Measurements from ENCODE around the gene BATF3.
"Not testable (repeated sequence)": the region's sequence is repeated elsewhere in the genome, so short reads cannot be mapped to it uniquely, and the experiment has no call there.

The BATF3 gene

DNA sequence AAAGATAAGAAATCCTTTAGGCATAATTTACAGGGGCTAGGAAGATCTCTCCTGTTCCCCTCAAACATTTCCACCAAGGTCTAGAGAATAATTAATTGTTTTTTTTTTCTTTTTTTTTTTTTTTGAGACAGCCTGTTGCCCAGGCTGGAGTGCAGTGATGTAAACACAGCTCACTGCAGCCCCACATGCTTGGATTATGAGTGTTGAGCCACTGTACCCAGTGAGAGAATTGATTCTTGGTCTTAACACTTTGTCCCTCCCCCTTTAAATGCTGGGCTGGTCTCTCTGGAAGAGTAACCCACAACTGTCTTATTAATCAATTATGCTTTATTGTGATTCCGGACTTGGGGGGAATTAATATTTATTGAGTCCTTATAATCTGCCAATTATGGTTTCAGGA, 57.7 kb downstream of the BATF3 start:
- H3K9me2 ChIP-seq (ENCODE audit: low read depth, low read length), result no peaks in the 10 kb centered on the region
- no peak overlapping the region for H3K4me3 ChIP-seq (ENCODE audit: low read depth, low read length, poor library complexity, severe bottlenecking)
- no peaks in the 10 kb centered on the region for H3K36me3 ChIP-seq (ENCODE audit: insufficient read depth, low read length)
- H3F3A ChIP-seq (ENCODE audit: insufficient read depth, low read length), result no peaks in the 10 kb centered on the region
- H4K20me1 ChIP-seq (ENCODE audit: insufficient read depth, low read length), result no peaks in the 10 kb centered on the region
- no peaks in the 10 kb centered on the region for H3K9me3 ChIP-seq (ENCODE audit: low read length)
- no peaks in the 10 kb centered on the region for H3K79me2 ChIP-seq (ENCODE audit: insufficient read depth, low read length)
- no peak overlapping the region for H3K9ac ChIP-seq (ENCODE audit: low read length)
- no peaks in the 10 kb centered on the region for H3K4me1 ChIP-seq (ENCODE audit: insufficient read depth, low read length, severe bottlenecking)
- peaks cover 9% of the 10 kb centered on the region; the same call in 1 of the 2 replicates for H3K27me3 ChIP-seq (ENCODE audit: insufficient read depth, low read length)
- TF ChIP-seq, protein P1, sequence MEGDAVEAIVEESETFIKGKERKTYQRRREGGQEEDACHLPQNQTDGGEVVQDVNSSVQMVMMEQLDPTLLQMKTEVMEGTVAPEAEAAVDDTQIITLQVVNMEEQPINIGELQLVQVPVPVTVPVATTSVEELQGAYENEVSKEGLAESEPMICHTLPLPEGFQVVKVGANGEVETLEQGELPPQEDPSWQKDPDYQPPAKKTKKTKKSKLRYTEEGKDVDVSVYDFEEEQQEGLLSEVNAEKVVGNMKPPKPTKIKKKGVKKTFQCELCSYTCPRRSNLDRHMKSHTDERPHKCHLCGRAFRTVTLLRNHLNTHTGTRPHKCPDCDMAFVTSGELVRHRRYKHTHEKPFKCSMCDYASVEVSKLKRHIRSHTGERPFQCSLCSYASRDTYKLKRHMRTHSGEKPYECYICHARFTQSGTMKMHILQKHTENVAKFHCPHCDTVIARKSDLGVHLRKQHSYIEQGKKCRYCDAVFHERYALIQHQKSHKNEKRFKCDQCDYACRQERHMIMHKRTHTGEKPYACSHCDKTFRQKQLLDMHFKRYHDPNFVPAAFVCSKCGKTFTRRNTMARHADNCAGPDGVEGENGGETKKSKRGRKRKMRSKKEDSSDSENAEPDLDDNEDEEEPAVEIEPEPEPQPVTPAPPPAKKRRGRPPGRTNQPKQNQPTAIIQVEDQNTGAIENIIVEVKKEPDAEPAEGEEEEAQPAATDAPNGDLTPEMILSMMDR (IDR thresholded peaks at IDR 0.05; ENCODE audit: low read length), result no peak
- no peak for TF ChIP-seq EZH2 (IDR thresholded peaks at IDR 0.05; ENCODE audit: borderline replicate concordance, low read length)
- no peak overlapping the region for H2AFZ ChIP-seq (ENCODE audit: low read length)
- H3K4me2 ChIP-seq (ENCODE audit: low read length), result no peak overlapping the region
- no peak overlapping the region for H3K27ac ChIP-seq (ENCODE audit: low read depth, low read length, poor library complexity, severe bottlenecking)

DNA sequence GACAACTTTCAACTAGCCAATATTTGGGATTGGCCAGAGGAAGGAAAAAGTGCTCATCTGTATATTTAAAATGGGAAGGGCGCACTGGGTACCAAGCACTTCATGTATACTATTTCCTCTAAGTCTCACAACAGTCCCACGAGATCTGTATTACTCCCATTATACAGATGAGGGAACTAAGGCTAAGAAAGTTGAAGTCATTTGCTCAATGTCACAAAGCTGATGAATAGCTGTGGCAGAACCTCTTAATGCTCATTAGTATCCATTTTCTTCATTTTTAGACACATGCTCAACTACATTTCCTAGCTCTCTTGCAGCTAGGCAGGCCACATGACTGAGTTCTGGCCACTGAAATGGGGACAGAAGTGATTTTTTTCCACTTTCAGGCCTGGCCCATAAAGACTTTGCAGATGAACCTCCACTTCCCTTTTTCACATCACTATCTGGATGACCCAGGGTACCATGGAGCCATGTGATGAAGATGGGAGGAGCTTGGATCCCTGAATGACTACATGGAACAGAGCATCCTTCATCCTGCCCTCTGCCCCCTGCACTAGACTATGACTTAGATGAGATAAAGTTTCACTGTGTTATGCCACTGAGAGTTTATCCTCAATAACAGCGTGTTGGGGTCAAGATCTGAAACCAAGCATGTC, 59.3 kb downstream of the BATF3 start:
- Histone ChIP-seq H4K20me1 (ENCODE audit: insufficient read depth, low read length) (no peaks in the 10 kb centered on the region), H3F3A (ENCODE audit: insufficient read depth, low read length) (no peaks in the 10 kb centered on the region), H3K79me2 (ENCODE audit: insufficient read depth, low read length) (no peaks in the 10 kb centered on the region), H3K9me2 (ENCODE audit: low read depth, low read length) (no peaks in the 10 kb centered on the region), H3K9me3 (ENCODE audit: low read length) (no peaks in the 10 kb centered on the region), H3K4me1 (ENCODE audit: insufficient read depth, low read length, severe bottlenecking) (no peaks in the 10 kb centered on the region), H3K4me2 (ENCODE audit: low read length) (no peak overlapping the region), H3K36me3 (ENCODE audit: insufficient read depth, low read length) (no peaks in the 10 kb centered on the region), H3K27me3 (ENCODE audit: insufficient read depth, low read length) (peaks cover 4% of the 10 kb centered on the region; the same call in 1 of the 2 replicates), H3K4me3 (ENCODE audit: low read depth, low read length, poor library complexity, severe bottlenecking) (no peak overlapping the region), H3K27ac (ENCODE audit: low read depth, low read length, poor library complexity, severe bottlenecking) (no peak overlapping the region), H2AFZ (ENCODE audit: low read length) (no peak overlapping the region), H3K9ac (ENCODE audit: low read length) (no peak overlapping the region)
- TF ChIP-seq, protein P1 (IDR thresholded peaks at IDR 0.05; ENCODE audit: low read length), result no peak
- no peak for TF ChIP-seq EZH2 (IDR thresholded peaks at IDR 0.05; ENCODE audit: borderline replicate concordance, low read length)

DNA sequence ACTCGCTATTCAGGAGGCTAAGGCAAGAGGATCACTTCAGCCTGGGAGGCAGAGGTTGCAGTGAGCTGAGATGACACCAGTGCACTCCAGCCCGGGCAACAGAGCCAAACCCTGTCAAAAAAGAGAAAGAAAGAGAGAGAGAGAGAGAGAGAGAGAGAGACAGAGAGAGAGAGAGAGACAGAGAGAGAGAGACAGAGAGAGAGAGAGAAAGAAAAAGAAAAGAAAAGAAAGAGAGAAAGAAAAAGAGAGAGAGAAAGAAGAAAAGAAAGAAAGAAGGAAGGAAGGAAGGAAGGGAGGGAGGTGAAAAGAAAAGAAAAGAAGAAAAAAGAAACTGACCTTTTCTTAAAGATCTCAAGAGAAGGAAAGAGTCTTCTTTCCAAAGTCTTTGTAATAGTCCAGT, 60.1 kb downstream of the BATF3 start:
- not testable (repeated sequence) for H3K79me2 ChIP-seq (ENCODE audit: insufficient read depth, low read length); H3K4me2 ChIP-seq (ENCODE audit: low read length); H3K4me1 ChIP-seq (ENCODE audit: insufficient read depth, low read length, severe bottlenecking); H3K9me2 ChIP-seq (ENCODE audit: low read depth, low read length); H3K4me3 ChIP-seq (ENCODE audit: low read depth, low read length, poor library complexity, severe bottlenecking); H3K9me3 ChIP-seq (ENCODE audit: low read length); H3K27me3 ChIP-seq (ENCODE audit: insufficient read depth, low read length); H3K27ac ChIP-seq (ENCODE audit: low read depth, low read length, poor library complexity, severe bottlenecking); H3F3A ChIP-seq (ENCODE audit: insufficient read depth, low read length); H3K36me3 ChIP-seq (ENCODE audit: insufficient read depth, low read length); H3K9ac ChIP-seq (ENCODE audit: low read length); H4K20me1 ChIP-seq (ENCODE audit: insufficient read depth, low read length); H2AFZ ChIP-seq (ENCODE audit: low read length)

DNA sequence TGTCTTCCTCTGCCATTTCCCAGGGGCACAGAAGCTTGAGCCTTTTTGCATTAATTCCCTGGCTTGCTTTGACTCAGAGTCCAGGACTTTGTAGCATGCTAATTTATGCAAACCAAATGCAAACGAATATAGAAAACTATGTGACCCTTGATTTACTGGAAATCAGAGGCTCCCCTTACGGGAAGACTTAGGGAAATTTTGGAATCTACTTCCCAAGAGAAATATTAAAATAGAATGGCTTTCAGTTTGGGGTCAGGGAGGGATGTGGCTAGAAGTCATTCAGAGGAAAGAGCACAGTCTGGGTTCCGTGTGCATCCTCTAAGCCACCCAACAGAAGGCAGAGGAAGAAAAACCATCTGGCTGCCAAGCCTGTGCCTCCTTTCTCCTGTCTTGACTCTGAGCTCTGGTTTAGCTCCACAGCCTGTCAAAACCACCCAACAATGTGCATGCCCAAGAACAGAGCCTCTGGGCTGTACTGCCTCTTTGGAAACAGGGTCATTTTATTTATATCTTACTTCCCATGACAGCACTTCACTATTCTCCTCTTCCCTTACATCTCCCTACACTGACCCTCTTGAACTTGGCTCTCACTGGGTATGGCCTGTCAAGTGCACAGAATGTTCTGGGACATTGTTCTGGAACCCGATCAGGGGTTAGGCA, 61.0 kb downstream of the BATF3 start:
- H4K20me1 ChIP-seq (ENCODE audit: insufficient read depth, low read length), result no peaks in the 10 kb centered on the region
- TF ChIP-seq, protein P1 (IDR thresholded peaks at IDR 0.05; ENCODE audit: low read length), result no peak
- TF ChIP-seq EZH2 (IDR thresholded peaks at IDR 0.05; ENCODE audit: borderline replicate concordance, low read length), result no peak
- H3K4me1 ChIP-seq (ENCODE audit: insufficient read depth, low read length, severe bottlenecking), result no peaks in the 10 kb centered on the region
- H3K36me3 ChIP-seq (ENCODE audit: insufficient read depth, low read length), result no peaks in the 10 kb centered on the region
- no peaks in the 10 kb centered on the region for H3F3A ChIP-seq (ENCODE audit: insufficient read depth, low read length)
- H3K9me3 ChIP-seq (ENCODE audit: low read length), result no peaks in the 10 kb centered on the region
- no peak overlapping the region for H2AFZ ChIP-seq (ENCODE audit: low read length)
- H3K27ac ChIP-seq (ENCODE audit: low read depth, low read length, poor library complexity, severe bottlenecking), result no peak overlapping the region
- H3K4me3 ChIP-seq (ENCODE audit: low read depth, low read length, poor library complexity, severe bottlenecking), result no peak overlapping the region
- no peak overlapping the region for H3K9ac ChIP-seq (ENCODE audit: low read length)
- H3K4me2 ChIP-seq (ENCODE audit: low read length), result no peak overlapping the region
- H3K9me2 ChIP-seq (ENCODE audit: low read depth, low read length), result no peaks in the 10 kb centered on the region
- H3K27me3 ChIP-seq (ENCODE audit: insufficient read depth, low read length), result peaks cover 4% of the 10 kb centered on the region; the same call in 1 of the 2 replicates
- no peaks in the 10 kb centered on the region for H3K79me2 ChIP-seq (ENCODE audit: insufficient read depth, low read length)
